ENCODE results near the gene SORCS3.

SORCS3 gene

DNA sequence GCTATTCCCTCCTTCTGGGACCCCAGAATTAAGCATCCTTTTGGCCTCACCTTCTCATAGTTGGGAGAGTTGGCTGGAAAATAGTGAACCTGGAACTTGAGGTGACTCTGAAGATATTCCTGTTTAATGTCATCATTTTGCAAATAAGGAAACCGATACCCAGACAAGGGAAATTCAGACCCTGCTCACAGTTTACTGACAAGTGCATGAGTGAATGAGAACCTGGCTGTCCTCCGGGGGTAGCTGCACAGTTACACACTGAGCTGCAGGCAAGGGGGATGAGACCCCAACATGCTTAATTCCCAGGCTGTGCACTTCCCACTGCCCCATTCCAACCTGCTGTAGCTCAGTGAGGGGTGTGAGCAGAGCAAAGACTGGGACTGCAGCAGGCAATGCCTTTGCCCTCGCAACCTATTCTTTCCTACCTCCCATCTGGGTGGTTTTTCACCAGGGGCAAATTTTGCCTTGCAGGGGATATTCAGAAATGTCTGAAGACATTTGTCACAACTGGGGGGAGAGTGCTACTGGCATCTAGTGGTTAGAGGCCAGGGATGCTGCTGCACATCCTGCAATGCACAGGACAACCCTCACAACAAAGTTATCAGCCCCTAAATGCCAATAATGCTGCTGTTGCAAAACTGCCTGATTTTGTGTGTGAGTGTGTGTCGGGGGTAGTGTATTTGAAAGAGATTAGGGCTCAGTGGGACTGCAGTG lies 136.2 kb downstream of the SORCS3 start:
- DNase-seq (ENCODE audit: low read depth): no peak
- H3K4me3 ChIP-seq (ENCODE audit: low read depth, low read length): no peak overlapping the region
- TF ChIP-seq, protein P1, sequence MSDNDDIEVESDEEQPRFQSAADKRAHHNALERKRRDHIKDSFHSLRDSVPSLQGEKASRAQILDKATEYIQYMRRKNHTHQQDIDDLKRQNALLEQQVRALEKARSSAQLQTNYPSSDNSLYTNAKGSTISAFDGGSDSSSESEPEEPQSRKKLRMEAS (IDR thresholded peaks at IDR 0.05; ENCODE audit: low read depth, low read length): no peak
- TF ChIP-seq POLR2A (IDR thresholded peaks at IDR 0.05; ENCODE audit: extremely low read depth, insufficient read length): no peak
- TF ChIP-seq, protein P2, sequence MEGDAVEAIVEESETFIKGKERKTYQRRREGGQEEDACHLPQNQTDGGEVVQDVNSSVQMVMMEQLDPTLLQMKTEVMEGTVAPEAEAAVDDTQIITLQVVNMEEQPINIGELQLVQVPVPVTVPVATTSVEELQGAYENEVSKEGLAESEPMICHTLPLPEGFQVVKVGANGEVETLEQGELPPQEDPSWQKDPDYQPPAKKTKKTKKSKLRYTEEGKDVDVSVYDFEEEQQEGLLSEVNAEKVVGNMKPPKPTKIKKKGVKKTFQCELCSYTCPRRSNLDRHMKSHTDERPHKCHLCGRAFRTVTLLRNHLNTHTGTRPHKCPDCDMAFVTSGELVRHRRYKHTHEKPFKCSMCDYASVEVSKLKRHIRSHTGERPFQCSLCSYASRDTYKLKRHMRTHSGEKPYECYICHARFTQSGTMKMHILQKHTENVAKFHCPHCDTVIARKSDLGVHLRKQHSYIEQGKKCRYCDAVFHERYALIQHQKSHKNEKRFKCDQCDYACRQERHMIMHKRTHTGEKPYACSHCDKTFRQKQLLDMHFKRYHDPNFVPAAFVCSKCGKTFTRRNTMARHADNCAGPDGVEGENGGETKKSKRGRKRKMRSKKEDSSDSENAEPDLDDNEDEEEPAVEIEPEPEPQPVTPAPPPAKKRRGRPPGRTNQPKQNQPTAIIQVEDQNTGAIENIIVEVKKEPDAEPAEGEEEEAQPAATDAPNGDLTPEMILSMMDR (IDR thresholded peaks at IDR 0.05; ENCODE audit: low read depth, low read length): no peak
- no peak for TF ChIP-seq MYC (IDR thresholded peaks at IDR 0.05; ENCODE audit: low read depth, low read length)

DNA sequence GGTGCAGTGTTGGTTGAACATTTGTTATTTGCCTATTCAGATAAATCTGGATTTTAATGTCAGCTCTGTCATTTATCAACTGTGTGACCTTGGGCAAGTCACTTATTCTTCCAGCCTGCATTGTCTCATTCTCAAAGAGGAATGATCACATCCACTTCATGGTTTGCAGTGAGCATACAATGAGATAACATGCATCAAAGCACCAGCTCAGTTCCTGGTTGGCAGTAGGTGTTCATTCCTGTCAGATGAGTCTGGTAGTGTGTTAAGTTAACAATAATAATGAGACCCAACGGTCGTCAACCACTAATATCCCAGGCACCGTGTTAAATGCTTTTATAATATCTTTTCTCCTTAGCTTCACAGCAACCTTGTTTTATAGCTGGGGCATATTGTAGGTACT lies 137.3 kb downstream of the SORCS3 start:
- H3K4me3 ChIP-seq (ENCODE audit: low read depth, low read length): no peak overlapping the region
- TF ChIP-seq, protein P2 (IDR thresholded peaks at IDR 0.05; ENCODE audit: low read depth, low read length): no peak
- TF ChIP-seq POLR2A (IDR thresholded peaks at IDR 0.05; ENCODE audit: extremely low read depth, insufficient read length): no peak
- TF ChIP-seq, protein P1 (IDR thresholded peaks at IDR 0.05; ENCODE audit: low read depth, low read length): no peak
- no peak for TF ChIP-seq MYC (IDR thresholded peaks at IDR 0.05; ENCODE audit: low read depth, low read length)
- no peak for DNase-seq (ENCODE audit: low read depth)

DNA sequence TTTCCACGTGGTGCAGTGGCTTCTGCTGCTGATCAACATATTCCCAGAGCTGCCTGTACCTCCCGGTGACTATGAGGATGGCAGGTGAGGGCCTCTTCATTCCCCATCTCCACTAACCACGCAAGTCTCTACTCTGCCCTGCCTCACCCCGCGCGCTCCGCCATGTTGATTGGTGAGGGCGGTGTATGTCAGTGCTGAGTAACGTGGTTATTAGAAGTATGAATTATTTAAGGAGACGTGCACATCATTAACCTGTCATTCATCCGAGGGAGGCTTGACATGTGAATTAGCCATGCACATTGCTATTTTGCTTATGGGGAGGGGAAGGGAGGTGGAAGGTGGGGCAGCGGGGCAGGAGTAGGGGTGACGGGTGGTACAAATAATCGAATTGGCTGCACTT lies 138.6 kb downstream of the SORCS3 start:
- no peak overlapping the region for H3K4me3 ChIP-seq (ENCODE audit: low read depth, low read length)
- TF ChIP-seq, protein P1 (IDR thresholded peaks at IDR 0.05; ENCODE audit: low read depth, low read length): no peak
- TF ChIP-seq POLR2A (IDR thresholded peaks at IDR 0.05; ENCODE audit: extremely low read depth, insufficient read length): no peak
- no peak for TF ChIP-seq MYC (IDR thresholded peaks at IDR 0.05; ENCODE audit: low read depth, low read length)
- TF ChIP-seq, protein P2 (IDR thresholded peaks at IDR 0.05; ENCODE audit: low read depth, low read length): no peak
- no peak for DNase-seq (ENCODE audit: low read depth)

DNA sequence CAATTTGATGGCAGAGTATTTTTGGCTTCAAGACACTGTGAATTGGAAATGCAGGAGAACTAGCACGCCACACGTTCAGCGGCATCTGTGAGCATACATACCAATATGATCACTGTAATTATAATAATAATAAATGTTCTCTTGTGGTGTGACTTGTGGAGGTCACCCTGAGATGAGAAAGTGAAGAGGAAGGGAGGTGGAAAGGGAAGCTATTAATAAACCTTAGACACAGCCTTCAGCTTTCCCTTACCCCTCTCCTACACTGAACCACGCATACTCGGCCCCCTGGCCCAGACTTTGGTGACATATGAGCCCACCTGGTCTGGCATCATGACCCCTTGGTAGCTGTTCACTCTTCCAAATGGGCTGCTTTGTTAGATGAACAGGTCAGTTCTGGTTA lies 139.1 kb downstream of the SORCS3 start:
- no peak for TF ChIP-seq POLR2A (IDR thresholded peaks at IDR 0.05; ENCODE audit: extremely low read depth, insufficient read length)
- no peak for TF ChIP-seq MYC (IDR thresholded peaks at IDR 0.05; ENCODE audit: low read depth, low read length)
- TF ChIP-seq, protein P1 (IDR thresholded peaks at IDR 0.05; ENCODE audit: low read depth, low read length): no peak
- TF ChIP-seq, protein P2 (IDR thresholded peaks at IDR 0.05; ENCODE audit: low read depth, low read length): no peak
- no peak overlapping the region for H3K4me3 ChIP-seq (ENCODE audit: low read depth, low read length)
- no peak for DNase-seq (ENCODE audit: low read depth)

DNA sequence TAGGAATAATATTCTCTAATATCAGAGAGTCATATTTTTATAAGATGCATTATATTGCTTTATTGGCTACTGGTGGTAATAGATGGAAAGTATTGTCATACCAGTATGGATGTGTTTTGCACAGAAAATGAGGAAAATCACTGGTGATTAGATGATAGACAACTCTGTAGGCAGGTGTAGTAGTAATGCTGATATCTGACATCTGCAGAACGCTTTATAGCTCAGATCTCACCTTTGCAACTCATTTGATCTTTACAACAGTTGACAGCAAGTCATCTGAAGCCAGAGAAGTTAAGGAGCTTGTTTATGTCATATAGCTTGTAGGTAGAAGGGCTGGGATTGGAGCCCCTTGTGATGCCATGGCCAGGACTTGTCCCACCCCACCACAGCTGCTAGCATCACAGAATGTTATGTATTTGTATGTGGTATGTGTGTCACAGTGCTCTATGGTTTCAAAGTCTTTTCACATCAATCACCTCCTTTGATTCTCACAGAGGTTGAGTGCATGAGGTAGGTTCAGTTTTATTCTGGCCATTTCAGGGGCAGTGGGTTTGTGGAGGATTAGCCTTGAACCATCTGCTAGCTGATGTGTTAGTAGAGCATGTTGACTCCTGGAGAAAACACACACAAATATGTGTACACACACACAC lies 140.0 kb downstream of the SORCS3 start:
- DNase-seq (ENCODE audit: low read depth): no peak
- H3K4me3 ChIP-seq (ENCODE audit: low read depth, low read length): no peak overlapping the region
- TF ChIP-seq POLR2A (IDR thresholded peaks at IDR 0.05; ENCODE audit: extremely low read depth, insufficient read length): no peak
- TF ChIP-seq, protein P1 (IDR thresholded peaks at IDR 0.05; ENCODE audit: low read depth, low read length): no peak
- TF ChIP-seq MYC (IDR thresholded peaks at IDR 0.05; ENCODE audit: low read depth, low read length): no peak
- TF ChIP-seq, protein P2 (IDR thresholded peaks at IDR 0.05; ENCODE audit: low read depth, low read length): no peak
